Measurements from ENCODE around the gene FRMD4A. TPM values are rescaled to one million over a fixed set of nuclear protein-coding genes. Genes with fewer than 3 reads are reported as not detected.
"Not testable (repeated sequence)": the region's sequence is repeated elsewhere in the genome, so short reads cannot be mapped to it uniquely, and the experiment has no call there.

The FRMD4A gene
- total RNA-seq, 1 experiment from 2014 or later, result 17.1 TPM

GRCh38 chr10:14063531-14064285, 267.0 kb downstream of the FRMD4A start:
- Histone ChIP-seq H3K4me3 (no peak overlapping the region), H3K9me3 (replicated peaks) (no peaks in the 10 kb centered on the region), H3K27me3 (no peaks in the 10 kb centered on the region), H3K36me3 (no peaks in the 10 kb centered on the region), H3K27ac (no peak overlapping the region), H3K4me1 (no peaks in the 10 kb centered on the region)
- DNase-seq, result no peak

GRCh38 chr10:14062528-14063260, 268.0 kb downstream of the FRMD4A start:
- DNase-seq, result no peak
- Histone ChIP-seq H3K9me3 (replicated peaks) (no peaks in the 10 kb centered on the region), H3K4me3 (no peak overlapping the region), H3K36me3 (no peaks in the 10 kb centered on the region), H3K27ac (no peak overlapping the region), H3K27me3 (no peaks in the 10 kb centered on the region), H3K4me1 (no peaks in the 10 kb centered on the region)

GRCh38 chr10:14060320-14061070, 270.2 kb downstream of the FRMD4A start:
- DNase-seq, result no peak
- no peaks in the 10 kb centered on the region for H3K4me1 ChIP-seq
- no peaks in the 10 kb centered on the region for H3K27me3 ChIP-seq
- H3K4me3 ChIP-seq, result no peak overlapping the region
- no peak overlapping the region for H3K27ac ChIP-seq
- no peaks in the 10 kb centered on the region for H3K36me3 ChIP-seq
- H3K9me3 ChIP-seq (replicated peaks), result no peaks in the 10 kb centered on the region

GRCh38 chr10:14056610-14057332, 274.0 kb downstream of the FRMD4A start:
- no peak for DNase-seq
- H3K4me1 ChIP-seq, result peaks cover 3% of the 10 kb centered on the region; the same call in 1 of the 2 replicates
- no peaks in the 10 kb centered on the region for H3K9me3 ChIP-seq (replicated peaks)
- no peak overlapping the region for H3K4me3 ChIP-seq
- H3K27ac ChIP-seq, result no peak overlapping the region
- H3K27me3 ChIP-seq, result no peaks in the 10 kb centered on the region
- H3K36me3 ChIP-seq, result no peaks in the 10 kb centered on the region

- peak; percentile 31 to 60 for DNase-seq
- Histone ChIP-seq H3K36me3 (no peaks in the 10 kb centered on the region), H3K4me3 (no peak overlapping the region), H3K4me1 (peaks cover 3% of the 10 kb centered on the region; the same call in 1 of the 2 replicates), H3K9me3 (replicated peaks) (no peaks in the 10 kb centered on the region), H3K27ac (no peak overlapping the region), H3K27me3 (no peaks in the 10 kb centered on the region)
These were observed 277.8 kb downstream of the FRMD4A start for GRCh38 chr10:14052931-14053330.

- Histone ChIP-seq H3K4me3 (no peak overlapping the region), H3K27ac (no peak overlapping the region), H3K9me3 (replicated peaks) (no peaks in the 10 kb centered on the region), H3K4me1 (peaks cover 3% of the 10 kb centered on the region; the same call in 1 of the 2 replicates), H3K36me3 (no peaks in the 10 kb centered on the region), H3K27me3 (no peaks in the 10 kb centered on the region)
- DNase-seq, result no peak
These were observed 280.1 kb downstream of the FRMD4A start for GRCh38 chr10:14050598-14050997.

- no peaks in the 10 kb centered on the region for H3K9me3 ChIP-seq (replicated peaks)
- DNase-seq, result no peak
These were observed 281.7 kb downstream of the FRMD4A start for GRCh38 chr10:14048930-14049613.

DNA sequence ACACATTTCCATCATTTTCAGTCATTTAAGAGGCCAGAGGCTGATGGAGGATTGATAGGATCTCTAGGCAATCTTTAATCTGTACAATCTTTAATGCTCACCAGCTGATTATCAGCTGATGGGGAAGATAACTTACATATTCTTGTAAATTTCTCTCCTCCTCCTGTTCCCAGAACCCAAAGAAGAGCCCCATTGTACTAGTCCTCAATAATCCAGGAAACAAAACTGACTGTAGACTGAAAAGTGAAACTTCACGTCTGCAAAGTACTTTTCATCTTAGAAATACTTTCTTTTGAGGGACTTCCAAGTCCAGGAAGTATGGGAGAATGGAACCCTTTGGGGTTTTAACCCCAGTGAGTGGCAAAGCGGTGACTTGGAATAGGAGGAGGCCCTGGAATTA, 283.3 kb downstream of the FRMD4A start:
- Histone ChIP-seq H3K27ac (no peak overlapping the region), H3K36me3 (no peaks in the 10 kb centered on the region), H3K27me3 (no peaks in the 10 kb centered on the region), H3K4me3 (no peak overlapping the region), H3K4me1 (no peaks in the 10 kb centered on the region), H3K9me3 (replicated peaks) (no peaks in the 10 kb centered on the region)
- DNase-seq, result no peak

More at GRCh38 chr10:14048930-14049613, 281.7 kb downstream of the FRMD4A start:
- Histone ChIP-seq H3K4me3 (no peak overlapping the region), H3K27ac (no peak overlapping the region), H3K4me1 (peaks cover 3% of the 10 kb centered on the region; the same call in 1 of the 2 replicates), H3K36me3 (no peaks in the 10 kb centered on the region), H3K27me3 (no peaks in the 10 kb centered on the region)

- H3K4me1 ChIP-seq; H3K9me3 ChIP-seq (replicated peaks); DNase-seq; H3K4me3 ChIP-seq; H3K36me3 ChIP-seq; H3K27me3 ChIP-seq; H3K27ac ChIP-seq: not testable (repeated sequence)
These were observed 288.7 kb downstream of the FRMD4A start for GRCh38 chr10:14042051-14042450.

DNA sequence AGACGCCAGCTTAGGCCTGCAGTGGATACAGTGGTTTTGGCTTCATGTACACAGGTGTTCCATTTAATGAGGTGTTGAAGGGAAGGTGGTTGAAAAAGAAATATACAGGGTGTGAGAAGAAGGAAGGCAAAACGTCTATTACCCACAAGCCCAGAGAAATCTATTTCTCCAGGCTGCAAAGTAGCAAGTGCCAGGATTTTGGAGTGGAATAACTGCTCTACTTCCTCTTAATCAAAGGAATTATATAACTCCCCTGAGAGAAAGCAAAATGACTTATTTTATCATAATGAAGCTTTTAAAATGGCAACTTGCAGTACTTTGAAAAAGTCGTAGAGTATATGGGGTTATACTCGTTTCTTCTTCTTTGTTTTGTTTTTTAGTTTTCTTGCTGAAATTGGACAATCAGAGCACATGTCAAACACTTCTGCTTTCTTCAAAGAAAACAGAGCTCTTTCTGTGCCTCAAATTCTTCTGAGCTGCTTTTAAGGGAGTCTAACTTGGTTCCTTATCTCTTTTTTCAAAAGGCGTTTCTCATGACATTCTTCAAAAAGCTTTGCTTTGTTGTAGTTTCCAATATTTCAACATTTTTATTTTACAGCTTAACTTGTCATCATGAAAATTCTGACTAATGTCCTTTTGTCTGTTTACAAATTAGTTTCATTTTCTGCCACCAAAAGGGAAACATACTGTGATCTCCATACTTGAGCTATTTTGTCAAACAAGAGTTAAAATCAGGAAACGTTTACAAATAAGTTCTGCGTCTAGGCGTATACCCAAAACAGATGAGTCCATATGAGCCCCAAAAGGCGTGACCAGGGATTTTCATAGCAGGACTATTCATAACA, 289.7 kb downstream of the FRMD4A start:
- H3K4me1 ChIP-seq, result no peaks in the 10 kb centered on the region
- H3K9me3 ChIP-seq (replicated peaks), result no peaks in the 10 kb centered on the region
- H3K27me3 ChIP-seq, result no peaks in the 10 kb centered on the region
- DNase-seq, result no peak
- H3K36me3 ChIP-seq, result no peaks in the 10 kb centered on the region
- no peak overlapping the region for H3K4me3 ChIP-seq
- H3K27ac ChIP-seq, result no peak overlapping the region

DNA sequence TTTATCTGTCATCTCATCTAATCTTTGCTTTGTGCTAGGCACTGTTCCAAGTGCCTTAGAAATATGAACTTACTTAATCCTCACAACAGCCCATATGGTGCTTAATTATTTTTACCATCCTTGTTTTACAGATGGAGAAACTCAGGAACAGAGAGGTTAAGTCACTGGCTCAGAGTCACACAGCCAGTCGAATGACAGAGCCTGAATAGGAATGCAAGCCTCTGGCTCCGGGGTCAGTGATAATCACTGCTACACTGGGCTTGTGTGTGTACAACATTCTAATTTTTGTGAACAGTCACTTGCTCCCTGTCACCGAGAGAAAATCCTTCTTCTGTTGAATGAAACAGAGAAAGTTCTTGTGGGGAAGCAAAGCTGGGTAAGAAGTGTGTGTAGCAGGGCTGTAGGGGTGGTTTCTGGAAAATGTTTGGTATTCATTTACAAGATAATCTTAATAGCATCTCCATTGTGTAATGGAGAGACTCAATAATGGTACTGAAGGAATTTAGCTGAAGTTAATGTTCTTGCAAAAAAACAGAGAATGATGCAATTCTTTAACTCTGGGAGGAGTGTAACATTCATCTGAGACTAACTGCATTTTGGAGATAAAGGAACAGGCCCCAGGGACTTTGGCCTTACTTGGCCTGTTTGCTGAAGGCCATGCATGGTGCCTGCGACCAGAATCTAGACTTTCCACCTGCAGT, 290.6 kb downstream of the FRMD4A start:
- H3K27ac ChIP-seq, result no peak overlapping the region
- no peak for DNase-seq
- no peak overlapping the region for H3K4me3 ChIP-seq
- H3K36me3 ChIP-seq, result no peaks in the 10 kb centered on the region
- no peaks in the 10 kb centered on the region for H3K9me3 ChIP-seq (replicated peaks)
- no peaks in the 10 kb centered on the region for H3K27me3 ChIP-seq
- H3K4me1 ChIP-seq, result no peaks in the 10 kb centered on the region

DNA sequence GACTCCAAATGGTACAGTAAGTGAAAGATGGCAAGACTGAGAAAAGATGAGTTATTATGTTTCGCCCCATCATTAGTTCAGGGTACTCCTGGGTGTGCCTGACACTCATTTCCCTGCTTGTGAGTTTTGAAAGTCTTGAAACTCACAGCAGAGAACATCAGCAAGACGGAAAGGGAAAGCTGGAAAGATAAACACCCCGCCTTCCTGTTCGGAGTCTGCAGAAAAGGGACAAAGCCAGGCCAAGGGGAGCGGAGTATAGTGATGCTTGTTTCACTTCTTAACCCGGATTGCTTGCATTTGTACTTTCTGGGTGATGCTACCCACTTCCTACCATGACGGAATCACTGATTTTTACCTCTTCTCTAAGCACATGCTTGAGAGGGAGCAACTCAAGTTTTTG, 294.5 kb downstream of the FRMD4A start:
- DNase-seq, result no peak
- Histone ChIP-seq H3K36me3 (no peaks in the 10 kb centered on the region), H3K27ac (no peak overlapping the region), H3K9me3 (replicated peaks) (no peaks in the 10 kb centered on the region), H3K27me3 (no peaks in the 10 kb centered on the region), H3K4me1 (no peaks in the 10 kb centered on the region), H3K4me3 (no peak overlapping the region)

- H3K27ac ChIP-seq, result no peak overlapping the region
- no peaks in the 10 kb centered on the region for H3K9me3 ChIP-seq (replicated peaks)
- H3K4me3 ChIP-seq, result no peak overlapping the region
- no peaks in the 10 kb centered on the region for H3K36me3 ChIP-seq
- no peak for DNase-seq
- no peaks in the 10 kb centered on the region for H3K27me3 ChIP-seq
- no peaks in the 10 kb centered on the region for H3K4me1 ChIP-seq
These were observed 295.2 kb downstream of the FRMD4A start for GRCh38 chr10:14035506-14035905.
